Measurements from ENCODE around the gene SYNPO.

Gene SYNPO

DNA sequence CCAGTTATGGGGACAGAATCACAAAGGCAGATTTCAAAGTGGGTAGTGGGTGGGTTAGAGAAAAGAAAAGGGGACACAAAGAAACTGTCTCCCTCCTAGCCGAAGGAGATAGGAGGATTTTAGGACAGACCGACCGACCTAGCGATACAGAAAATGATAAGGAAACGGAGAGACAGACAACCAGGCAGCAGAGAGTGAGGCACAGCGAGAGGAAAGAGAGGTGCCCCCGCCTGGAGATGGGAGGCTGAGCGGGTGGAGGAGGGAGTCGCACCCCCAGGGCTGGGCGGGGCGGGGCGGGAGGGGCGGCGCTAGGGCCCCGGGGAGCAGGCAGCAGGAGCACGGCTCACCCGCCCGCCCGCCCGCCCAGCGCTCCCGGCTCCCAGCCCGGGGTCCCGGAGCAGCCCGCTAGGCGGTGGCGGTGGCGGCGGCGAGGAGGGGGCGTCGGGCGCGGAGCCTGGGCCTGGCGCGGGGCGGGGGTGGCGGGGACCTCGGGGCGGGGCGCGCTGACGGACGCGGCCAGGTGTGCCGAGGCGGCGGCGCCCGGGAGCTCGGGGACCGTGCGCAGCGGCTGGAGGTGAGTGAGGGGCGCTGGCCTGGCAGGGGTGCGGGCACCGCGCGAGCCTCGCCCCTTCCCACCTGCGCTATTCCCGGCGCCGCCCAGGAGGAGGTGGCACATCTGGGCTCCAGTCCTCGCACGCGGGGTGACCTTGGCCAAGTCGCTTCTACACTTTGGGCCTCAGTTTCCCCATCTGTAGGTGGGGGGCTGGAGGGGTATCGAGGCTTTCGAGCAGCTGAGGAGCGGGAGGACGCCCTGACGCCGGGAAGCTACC is 15.9 kb upstream of the SYNPO start:
- H3K4me3 ChIP-seq (ENCODE audit: low read depth, low read length) = peak overlapping the region; percentile 70
- no peak for TF ChIP-seq CTCF (IDR thresholded peaks at IDR 0.05; ENCODE audit: borderline replicate concordance, insufficient read depth, low read depth, low read length)

DNA sequence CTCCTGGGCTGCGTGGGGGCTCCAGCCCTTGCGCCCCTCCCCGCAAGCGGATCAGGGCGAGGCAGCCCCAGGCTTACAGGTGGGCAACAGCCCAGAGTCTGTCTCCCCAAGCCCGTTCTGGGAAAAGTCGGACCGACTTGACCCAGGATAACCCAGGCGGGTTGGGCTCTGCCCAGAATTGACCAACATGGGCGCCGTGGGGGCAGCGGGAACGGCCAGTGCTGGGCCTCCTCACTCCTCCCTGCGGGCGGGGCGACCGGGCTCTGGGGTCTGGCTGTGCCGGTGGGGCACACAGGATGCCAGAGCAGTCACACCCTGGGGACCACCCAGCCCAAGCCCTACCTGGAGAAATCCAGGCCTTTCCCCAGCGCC is 15.3 kb upstream of the SYNPO start:
- TF ChIP-seq CTCF (IDR thresholded peaks at IDR 0.05; ENCODE audit: borderline replicate concordance, insufficient read depth, low read depth, low read length) = no peak
- H3K4me3 ChIP-seq (ENCODE audit: low read depth, low read length) = peak overlapping the region; percentile 70

DNA sequence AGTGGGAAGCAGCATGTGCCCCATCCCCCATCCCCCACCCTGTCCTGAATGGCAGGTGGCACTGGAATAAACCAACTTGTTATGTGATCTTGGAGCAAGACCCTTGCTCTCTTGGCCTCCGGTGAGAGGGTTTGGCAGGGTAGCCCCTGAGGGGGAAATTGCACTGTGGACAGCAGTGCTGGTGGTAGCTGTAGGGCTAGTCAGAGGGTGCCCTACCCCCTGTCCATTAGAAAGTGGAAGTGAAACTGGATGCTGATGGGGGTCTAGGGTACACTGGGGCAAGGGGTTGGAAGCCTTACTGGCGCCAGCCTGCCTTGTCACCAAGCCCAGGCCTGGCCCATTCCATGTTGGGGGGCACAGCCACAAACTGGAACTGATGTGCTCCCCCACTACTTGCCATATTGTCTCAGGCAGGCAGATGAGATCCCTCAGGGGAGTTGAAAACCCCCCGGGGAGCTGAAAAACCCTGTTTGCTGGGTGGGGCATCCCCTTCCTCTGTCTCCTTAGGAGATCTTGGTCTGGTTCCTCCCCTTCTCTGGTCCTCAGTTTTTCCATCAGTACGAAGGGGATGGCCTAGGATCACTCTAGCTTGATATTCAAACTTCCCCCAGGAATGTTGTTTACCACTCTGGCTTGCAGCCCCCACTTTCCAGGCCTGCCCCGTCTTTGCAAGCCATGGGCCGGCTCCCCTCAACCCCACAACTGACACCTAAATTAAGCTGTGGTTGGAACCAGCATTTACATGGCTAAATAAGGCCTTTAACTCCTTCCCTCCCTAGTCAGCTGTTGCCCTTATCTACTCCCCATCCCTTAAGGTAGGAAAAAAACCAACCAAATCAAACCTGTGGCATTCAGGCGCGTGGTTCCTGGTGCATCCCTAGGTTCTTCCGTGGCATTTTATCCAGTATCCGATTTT is 14.4 kb upstream of the SYNPO start:
- peak overlapping the region; percentile 70 for H3K4me3 ChIP-seq (ENCODE audit: low read depth, low read length)
- no peak for TF ChIP-seq CTCF (IDR thresholded peaks at IDR 0.05; ENCODE audit: borderline replicate concordance, insufficient read depth, low read depth, low read length)

DNA sequence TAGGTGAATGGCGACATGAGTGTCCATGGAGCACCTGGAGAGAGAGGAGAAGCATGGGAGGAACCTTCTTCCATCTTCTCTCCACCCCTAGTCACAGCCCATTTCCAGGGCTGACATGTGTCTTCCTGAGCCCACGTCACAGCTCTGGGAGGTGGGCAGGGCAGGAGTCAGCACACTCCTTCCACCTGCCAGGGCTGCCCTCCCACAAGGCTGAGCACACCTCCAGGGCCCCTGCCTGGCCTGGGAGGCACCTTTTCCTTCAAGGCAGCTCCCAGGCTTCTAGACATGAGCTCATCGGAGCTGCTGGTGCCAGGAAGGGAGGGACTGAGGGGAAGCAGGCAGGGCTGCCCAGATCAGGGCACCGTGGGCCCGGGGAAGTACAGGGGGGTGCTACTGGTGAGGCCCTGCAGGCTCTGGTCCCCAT is 13.6 kb upstream of the SYNPO start:
- H3K4me3 ChIP-seq (ENCODE audit: low read depth, low read length) = no peak overlapping the region

GRCh38 chr5:150627731-150628545 is 12.5 kb upstream of the SYNPO start:
- no peak for TF ChIP-seq CTCF (IDR thresholded peaks at IDR 0.05; ENCODE audit: borderline replicate concordance, insufficient read depth, low read depth, low read length)
- no peak overlapping the region for H3K4me3 ChIP-seq (ENCODE audit: low read depth, low read length)

More for the DNA sequence above, 13.6 kb upstream of the SYNPO start:
- no peak for TF ChIP-seq CTCF (IDR thresholded peaks at IDR 0.05; ENCODE audit: borderline replicate concordance, insufficient read depth, low read depth, low read length)

GRCh38 chr5:150628936-150629485 is 11.4 kb upstream of the SYNPO start:
- TF ChIP-seq CTCF (IDR thresholded peaks at IDR 0.05; ENCODE audit: borderline replicate concordance, insufficient read depth, low read depth, low read length) = no peak
- no peak overlapping the region for H3K4me3 ChIP-seq (ENCODE audit: low read depth, low read length)

Measured in GM12875 (cell line).